Mucosa of rectum (tissue), 2 donors: ENCODE data around the gene PCBP3.

Experiments
- H3K27ac ChIP-seq, 2 donors: one replicate each; pipeline ENCODE4 v1.7.0; 2013; ENCODE audit warnings: inconsistent platforms in 2 of 2, low read depth in 2 of 2, low read length in 2 of 2
- H3K27me3 ChIP-seq, 2 donors: one replicate each; pipeline ENCODE4 v1.7.0; 2013; ENCODE audit warnings: low read length in 2 of 2; ENCODE audit not compliant: control insufficient read depth in 2 of 2, insufficient read depth in 2 of 2
- H3K36me3 ChIP-seq, 2 donors: one replicate each; pipeline ENCODE4 v1.7.0; 2013; ENCODE audit warnings: low read length in 2 of 2; ENCODE audit not compliant: control insufficient read depth in 2 of 2, insufficient read depth in 2 of 2
- H3K4me1 ChIP-seq, 2 donors: one replicate each; pipeline ENCODE4 v1.7.0; 2013; ENCODE audit warnings: low read length in 2 of 2, mild to moderate bottlenecking in 1 of 2; ENCODE audit not compliant: control insufficient read depth in 2 of 2, insufficient read depth in 2 of 2
- H3K4me3 ChIP-seq, 2 donors: one replicate each; pipeline ENCODE4 v1.7.0; 2013; ENCODE audit warnings: low read length in 2 of 2
- H3K9ac ChIP-seq, 2 donors: one replicate each; pipeline ENCODE4 v1.7.0; 2013; ENCODE audit warnings: low read length in 2 of 2, low read depth in 1 of 2, mild to moderate bottlenecking in 1 of 2
- H3K9me3 ChIP-seq, 2 donors: one replicate each; pipeline ENCODE4 v1.7.0; 2013; ENCODE audit warnings: low read length in 2 of 2; ENCODE audit not compliant: control insufficient read depth in 2 of 2
- donor health status: healthy.
- donor health status: Normal muscosa, but diverticular disease.

PCBP3 gene

GRCh38 chr21:45888386-45889009 is 245.0 kb downstream of the PCBP3 start:
- no peak overlapping the region for H3K9ac ChIP-seq

GRCh38 chr21:45889256-45889655 is 245.7 kb downstream of the PCBP3 start:
- Histone ChIP-seq H3K27ac (no peak overlapping the region), H3K9me3 (no peaks in the 10 kb centered on the region), H3K4me1 (peaks cover 3 to 7% of the 10 kb centered on the region in 2 donors), H3K36me3 (no peaks in the 10 kb centered on the region), H3K27me3 (no peaks in the 10 kb centered on the region), H3K9ac (no peak overlapping the region), H3K4me3 (no peak overlapping the region)

More at GRCh38 chr21:45888386-45889009, 245.0 kb downstream of the PCBP3 start:
- Histone ChIP-seq H3K27me3 (no peaks in the 10 kb centered on the region), H3K27ac (no peak overlapping the region), H3K4me3 (no peak overlapping the region), H3K4me1 (peaks cover 2 to 3% of the 10 kb centered on the region in 2 donors), H3K9me3 (no peaks in the 10 kb centered on the region), H3K36me3 (no peaks in the 10 kb centered on the region)

GRCh38 chr21:45889961-45890360 is 246.4 kb downstream of the PCBP3 start:
- peak overlapping the region in 1 of 2 donors; percentile 16 for H3K27ac ChIP-seq
- H3K36me3 ChIP-seq, result no peaks in the 10 kb centered on the region
- H3K9me3 ChIP-seq, result no peaks in the 10 kb centered on the region
- H3K4me3 ChIP-seq, result no peak overlapping the region
- no peaks in the 10 kb centered on the region for H3K27me3 ChIP-seq
- H3K4me1 ChIP-seq, result peaks cover 3 to 8% of the 10 kb centered on the region in 2 donors
- H3K9ac ChIP-seq, result no peak overlapping the region

GRCh38 chr21:45891388-45892155 is 248.0 kb downstream of the PCBP3 start:
- H3K4me1 ChIP-seq, result peaks cover 3 to 8% of the 10 kb centered on the region in 2 donors
- H3K9me3 ChIP-seq, result no peaks in the 10 kb centered on the region
- no peaks in the 10 kb centered on the region for H3K27me3 ChIP-seq
- no peak overlapping the region for H3K9ac ChIP-seq
- no peak overlapping the region for H3K4me3 ChIP-seq
- no peak overlapping the region for H3K27ac ChIP-seq
- no peaks in the 10 kb centered on the region for H3K36me3 ChIP-seq

- H3K9ac ChIP-seq, result no peak overlapping the region
- no peaks in the 10 kb centered on the region for H3K9me3 ChIP-seq
- H3K4me3 ChIP-seq, result no peak overlapping the region
- no peaks in the 10 kb centered on the region for H3K36me3 ChIP-seq
- H3K4me1 ChIP-seq, result peaks cover 0 to 8% of the 10 kb centered on the region in 2 donors
- H3K27me3 ChIP-seq, result no peaks in the 10 kb centered on the region
- H3K27ac ChIP-seq, result no peak overlapping the region
Measured at GRCh38 chr21:45892156-45892915, 248.8 kb downstream of the PCBP3 start.

GRCh38 chr21:45892916-45893739 is 249.6 kb downstream of the PCBP3 start:
- Histone ChIP-seq H3K9me3 (no peaks in the 10 kb centered on the region), H3K4me3 (no peak overlapping the region), H3K4me1 (peaks cover 0 to 8% of the 10 kb centered on the region in 2 donors), H3K27me3 (no peaks in the 10 kb centered on the region), H3K36me3 (no peaks in the 10 kb centered on the region), H3K27ac (no peak overlapping the region), H3K9ac (no peak overlapping the region)

GRCh38 chr21:45893740-45894449 is 250.4 kb downstream of the PCBP3 start:
- no peak overlapping the region for H3K9ac ChIP-seq

GRCh38 chr21:45894450-45894825 is 250.9 kb downstream of the PCBP3 start:
- H3K36me3 ChIP-seq, result no peaks in the 10 kb centered on the region
- no peak overlapping the region for H3K4me3 ChIP-seq
- H3K27me3 ChIP-seq, result no peaks in the 10 kb centered on the region
- no peaks in the 10 kb centered on the region for H3K9me3 ChIP-seq
- H3K9ac ChIP-seq, result no peak overlapping the region
- H3K4me1 ChIP-seq, result peaks cover 0 to 6% of the 10 kb centered on the region in 2 donors
- H3K27ac ChIP-seq, result peak overlapping the region in 1 of 2 donors; percentile 29

More at GRCh38 chr21:45893740-45894449, 250.4 kb downstream of the PCBP3 start:
- H3K4me1 ChIP-seq, result peaks cover 0 to 8% of the 10 kb centered on the region in 2 donors
- no peaks in the 10 kb centered on the region for H3K27me3 ChIP-seq
- no peak overlapping the region for H3K4me3 ChIP-seq
- H3K27ac ChIP-seq, result peak overlapping the region in 1 of 2 donors; percentile 29
- H3K9me3 ChIP-seq, result no peaks in the 10 kb centered on the region
- no peaks in the 10 kb centered on the region for H3K36me3 ChIP-seq
